Embryonic facial prominence (tissue), 1 donor: Measurements from ENCODE around the gene GLCCI1.

Source experiments
- DNase-seq: peaks from one replicate; pipeline ENCODE4 v3.0.0-alpha.2; 2016; ENCODE audit errors: extremely low spot score

Gene GLCCI1

GRCh38 chr7:7962851-7963250 lies 5.7 kb upstream of the GLCCI1 start:
- DNase-seq: no peak

DNA sequence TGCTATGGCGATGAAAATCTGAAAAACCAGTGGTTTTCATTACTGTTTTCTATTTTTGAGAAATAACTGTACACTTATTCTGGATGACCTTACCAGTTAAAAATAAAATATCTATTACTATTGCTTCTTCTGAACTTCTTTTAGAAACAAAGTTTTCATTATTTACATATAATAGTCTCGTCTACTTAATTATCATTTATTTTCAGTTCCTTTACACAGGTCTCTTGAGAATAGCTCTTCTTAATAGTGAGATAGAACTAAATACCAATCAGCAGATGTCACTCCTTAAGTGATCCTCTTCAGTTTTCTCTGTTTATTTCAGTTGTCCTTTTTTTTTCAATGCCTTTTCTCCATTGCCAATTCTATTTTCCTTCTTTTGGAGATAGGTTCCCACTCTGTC lies 4.3 kb upstream of the GLCCI1 start:
- DNase-seq: no peak

- DNase-seq: no peak
Measured at GRCh38 chr7:7964691-7965090, 3.9 kb upstream of the GLCCI1 start.

DNA sequence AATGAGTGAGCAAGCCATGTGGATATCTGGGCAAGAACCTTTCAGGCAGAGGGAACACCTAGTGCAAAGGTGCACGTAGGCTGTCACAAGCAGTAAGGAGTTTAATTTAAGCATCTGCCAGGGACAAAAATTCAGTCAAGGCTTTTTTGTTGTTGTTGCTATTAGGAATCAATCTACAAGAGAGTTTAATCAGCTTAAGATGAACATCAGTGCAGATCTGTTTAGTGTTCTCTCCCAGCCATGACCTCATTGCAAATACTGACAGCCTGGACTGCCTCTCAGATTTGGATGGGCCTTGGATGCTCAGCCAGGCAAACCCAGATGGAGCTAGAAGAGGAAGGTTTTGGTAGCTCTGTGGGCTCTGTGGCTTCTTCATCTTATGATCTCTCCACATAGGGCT lies 3.3 kb upstream of the GLCCI1 start:
- DNase-seq: no peak

GRCh38 chr7:7966141-7966734 lies 2.4 kb upstream of the GLCCI1 start:
- DNase-seq: no peak

DNA sequence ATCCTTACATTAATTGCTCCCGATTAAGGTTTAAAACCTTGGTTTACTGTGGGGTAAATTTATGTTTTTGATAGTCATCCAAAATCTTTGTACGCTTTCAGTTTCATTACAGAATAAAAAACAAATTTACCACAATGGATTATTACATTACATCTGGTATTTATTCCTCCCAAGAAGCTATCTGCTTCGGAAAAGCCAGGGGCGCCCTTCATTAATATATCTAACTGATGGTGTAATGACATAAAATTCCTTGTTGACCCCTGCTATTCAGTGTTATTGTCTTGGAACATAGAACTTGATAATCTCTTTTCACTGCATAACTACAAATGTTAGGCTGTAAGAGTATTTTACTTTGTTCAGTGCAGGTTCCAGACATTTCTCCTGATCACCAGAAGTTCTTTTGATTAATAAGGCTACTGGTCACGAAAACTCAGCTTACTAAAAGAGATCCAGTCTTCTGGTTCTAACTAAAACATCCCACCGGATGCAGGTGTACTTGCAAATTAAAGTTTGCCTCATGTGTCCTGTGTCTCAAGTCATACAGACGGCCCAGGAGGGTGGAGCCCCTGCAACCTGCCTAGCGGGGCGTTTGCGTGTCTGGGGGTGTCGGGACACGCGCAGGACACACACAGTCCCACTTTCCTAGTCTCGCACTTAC lies 581 bp upstream of the GLCCI1 start:
- no peak for DNase-seq

- DNase-seq: no peak
Measured at GRCh38 chr7:7969306-7970236, 975 bp downstream of the GLCCI1 start.

- peak; percentile 45 for DNase-seq
Measured at GRCh38 chr7:7970237-7970530, 1.6 kb downstream of the GLCCI1 start.

- DNase-seq: peak; percentile 9
Measured at GRCh38 chr7:7970531-7971307, 2.1 kb downstream of the GLCCI1 start.

DNA sequence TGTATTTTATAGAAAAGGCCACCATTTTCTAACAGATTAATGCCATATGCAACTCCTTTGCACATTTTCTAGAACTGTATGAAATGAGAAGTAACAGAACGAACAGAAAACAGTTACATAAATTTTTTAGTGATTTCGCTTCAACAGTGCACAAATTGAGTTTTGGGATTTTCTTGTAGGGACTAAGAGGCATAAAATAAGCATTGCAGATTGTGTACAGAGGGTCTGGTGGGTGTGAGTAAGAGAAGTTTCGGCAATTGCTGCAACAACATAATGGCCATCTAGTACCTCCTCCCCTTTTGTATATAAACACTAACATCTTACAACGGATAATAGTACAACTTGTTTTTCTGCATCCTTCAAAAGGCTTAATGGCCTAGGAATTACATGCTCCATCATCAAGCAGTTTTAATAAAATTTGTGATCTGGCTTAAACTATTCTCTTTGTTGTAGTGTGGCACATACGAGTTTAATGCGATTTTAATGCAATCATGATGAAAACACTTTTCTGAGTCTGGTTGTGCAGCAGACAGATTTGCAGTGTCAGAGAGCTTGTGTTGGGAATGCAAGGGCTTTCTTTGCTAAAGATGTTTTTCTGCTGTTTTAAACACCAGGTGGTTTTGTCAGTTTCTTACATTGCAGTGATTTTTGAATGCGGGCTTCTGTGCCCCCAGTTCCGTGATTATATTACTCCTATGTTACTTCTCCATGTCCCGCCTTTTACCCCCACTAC lies 2.9 kb downstream of the GLCCI1 start:
- DNase-seq: no peak

GRCh38 chr7:7972128-7972527 lies 3.5 kb downstream of the GLCCI1 start:
- DNase-seq: no peak

GRCh38 chr7:7972922-7973594 lies 4.5 kb downstream of the GLCCI1 start:
- no peak for DNase-seq

DNA sequence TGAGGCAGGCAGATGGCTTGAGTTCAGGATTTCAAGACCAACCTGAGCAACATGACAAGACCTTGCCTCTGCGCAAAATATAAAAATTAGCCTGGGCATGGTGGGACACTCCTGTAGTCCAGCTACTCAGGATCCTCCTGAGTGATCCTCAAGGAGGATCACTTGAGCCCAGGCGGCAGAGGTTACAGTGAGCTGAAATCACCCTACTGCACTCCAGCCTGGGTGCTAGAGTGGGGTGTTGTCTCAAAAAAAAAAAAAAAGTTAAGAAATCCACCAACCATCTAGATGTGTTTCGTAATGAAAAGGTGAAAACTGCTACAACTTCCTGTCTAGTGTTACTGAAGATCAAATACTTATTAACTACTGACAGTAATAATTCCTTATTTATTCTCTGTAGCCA lies 8.1 kb downstream of the GLCCI1 start:
- no peak for DNase-seq

GRCh38 chr7:7977774-7978173 lies 9.2 kb downstream of the GLCCI1 start:
- no peak for DNase-seq

DNA sequence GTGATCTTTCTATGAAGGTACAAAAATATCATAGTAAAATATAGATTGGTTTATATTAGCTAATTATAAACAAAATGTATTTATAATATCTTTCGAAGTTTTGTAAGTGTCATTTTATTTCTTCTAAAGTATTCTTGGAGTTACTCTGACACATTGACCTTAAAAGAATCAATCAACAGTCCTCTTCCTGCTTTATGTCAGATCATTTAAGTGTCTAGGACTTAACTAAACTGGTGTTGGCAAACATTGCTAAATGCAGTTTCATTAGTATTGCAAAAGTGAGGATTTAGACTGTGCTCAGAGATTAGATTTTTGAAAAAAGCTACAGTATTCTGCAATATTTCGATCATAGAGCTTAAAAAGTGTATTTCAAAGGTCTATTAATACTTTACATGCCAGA lies 10.3 kb downstream of the GLCCI1 start:
- no peak for DNase-seq

- DNase-seq: no peak
Measured at GRCh38 chr7:7979558-7979957, 11.0 kb downstream of the GLCCI1 start.

- DNase-seq: no peak
Measured at GRCh38 chr7:7980134-7980533, 11.5 kb downstream of the GLCCI1 start.

GRCh38 chr7:7982904-7983303 lies 14.3 kb downstream of the GLCCI1 start:
- no peak for DNase-seq

GRCh38 chr7:7984424-7984823 lies 15.8 kb downstream of the GLCCI1 start:
- no peak for DNase-seq

DNA sequence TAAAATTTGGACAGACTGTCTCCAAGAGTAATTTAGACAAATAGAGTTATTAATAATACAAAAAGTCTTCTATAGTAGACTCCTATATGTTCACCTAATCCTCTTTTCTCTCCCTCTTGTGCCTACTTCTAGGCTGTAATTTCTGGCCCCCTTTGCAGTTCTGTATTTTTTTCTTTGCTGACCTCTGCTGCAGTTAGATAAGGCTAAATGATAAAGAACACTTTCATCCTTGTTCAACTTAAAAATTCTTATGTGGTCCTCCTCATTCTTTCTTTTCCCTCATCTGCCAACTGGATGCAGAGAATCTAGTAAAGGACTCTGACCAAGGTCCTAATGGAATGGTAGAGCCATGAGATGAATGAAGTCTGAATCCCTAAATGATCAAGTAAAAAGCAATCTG lies 20.1 kb downstream of the GLCCI1 start:
- no peak for DNase-seq

DNA sequence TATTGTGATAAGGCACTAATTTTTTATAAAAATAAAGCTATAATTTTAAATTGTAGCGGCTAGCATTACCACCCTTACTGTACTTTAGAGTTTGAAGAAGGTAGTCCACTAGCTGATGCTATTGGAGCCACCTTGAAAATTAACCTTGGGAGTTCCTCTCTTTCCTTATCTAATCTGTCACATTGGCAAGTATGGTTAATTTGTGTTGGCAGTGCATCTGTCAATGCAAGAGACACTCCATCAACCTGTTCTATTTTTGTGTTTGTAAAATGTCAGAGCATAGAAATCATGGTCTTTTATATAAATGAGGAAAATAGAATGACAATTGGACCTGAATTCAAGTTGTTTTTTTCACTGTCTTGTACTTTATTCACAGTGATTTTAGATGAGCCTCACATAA lies 20.5 kb downstream of the GLCCI1 start:
- DNase-seq: no peak
